Measurements from ENCODE around the gene SLC9A5.

The SLC9A5 gene, protein sequence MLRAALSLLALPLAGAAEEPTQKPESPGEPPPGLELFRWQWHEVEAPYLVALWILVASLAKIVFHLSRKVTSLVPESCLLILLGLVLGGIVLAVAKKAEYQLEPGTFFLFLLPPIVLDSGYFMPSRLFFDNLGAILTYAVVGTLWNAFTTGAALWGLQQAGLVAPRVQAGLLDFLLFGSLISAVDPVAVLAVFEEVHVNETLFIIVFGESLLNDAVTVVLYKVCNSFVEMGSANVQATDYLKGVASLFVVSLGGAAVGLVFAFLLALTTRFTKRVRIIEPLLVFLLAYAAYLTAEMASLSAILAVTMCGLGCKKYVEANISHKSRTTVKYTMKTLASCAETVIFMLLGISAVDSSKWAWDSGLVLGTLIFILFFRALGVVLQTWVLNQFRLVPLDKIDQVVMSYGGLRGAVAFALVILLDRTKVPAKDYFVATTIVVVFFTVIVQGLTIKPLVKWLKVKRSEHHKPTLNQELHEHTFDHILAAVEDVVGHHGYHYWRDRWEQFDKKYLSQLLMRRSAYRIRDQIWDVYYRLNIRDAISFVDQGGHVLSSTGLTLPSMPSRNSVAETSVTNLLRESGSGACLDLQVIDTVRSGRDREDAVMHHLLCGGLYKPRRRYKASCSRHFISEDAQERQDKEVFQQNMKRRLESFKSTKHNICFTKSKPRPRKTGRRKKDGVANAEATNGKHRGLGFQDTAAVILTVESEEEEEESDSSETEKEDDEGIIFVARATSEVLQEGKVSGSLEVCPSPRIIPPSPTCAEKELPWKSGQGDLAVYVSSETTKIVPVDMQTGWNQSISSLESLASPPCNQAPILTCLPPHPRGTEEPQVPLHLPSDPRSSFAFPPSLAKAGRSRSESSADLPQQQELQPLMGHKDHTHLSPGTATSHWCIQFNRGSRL

DNA sequence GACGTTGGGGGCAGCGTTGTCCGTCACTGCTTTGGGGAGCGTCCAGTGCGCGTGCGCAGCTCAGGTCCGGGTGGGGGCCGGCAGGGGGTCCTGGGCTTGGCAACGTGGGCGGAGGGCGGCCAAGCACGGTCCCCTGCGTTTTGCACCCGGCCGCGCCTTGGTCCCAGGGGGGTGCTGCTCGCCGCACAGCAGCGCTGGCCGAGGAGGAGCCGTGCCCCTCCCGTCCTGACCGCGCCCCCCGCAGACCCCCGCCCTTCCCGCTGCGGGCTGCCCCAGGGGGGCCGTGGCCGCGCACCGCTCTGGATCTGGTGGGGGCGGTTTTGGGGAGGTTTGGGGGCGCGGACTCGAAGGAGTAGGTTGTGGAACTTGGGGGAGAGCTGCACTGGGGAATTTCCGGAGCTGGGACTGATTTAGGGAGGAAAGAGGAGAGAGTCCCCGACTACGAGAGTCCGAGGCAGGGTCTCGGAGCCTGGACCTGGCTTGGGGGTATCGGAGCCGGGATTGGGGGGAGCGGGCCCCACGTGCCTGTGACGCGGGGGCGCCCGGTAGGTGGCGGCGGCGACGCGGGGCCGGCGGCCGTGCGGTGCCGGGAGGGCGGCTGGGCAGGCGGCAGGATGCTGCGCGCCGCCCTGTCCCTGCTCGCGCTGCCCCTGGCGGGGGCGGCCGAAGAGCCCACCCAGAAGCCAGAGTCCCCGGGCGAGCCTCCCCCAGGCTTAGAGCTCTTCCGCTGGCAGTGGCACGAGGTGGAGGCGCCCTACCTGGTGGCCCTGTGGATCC lies at the start of gene SLC9A5:
Gene SLC9A5, plus strand, starts transcription at position 579 of the 777 bp plus-strand sequence. Its CDS starts 36 bp downstream, at position 615.
- peak; percentile 65 for DNase-seq

DNA sequence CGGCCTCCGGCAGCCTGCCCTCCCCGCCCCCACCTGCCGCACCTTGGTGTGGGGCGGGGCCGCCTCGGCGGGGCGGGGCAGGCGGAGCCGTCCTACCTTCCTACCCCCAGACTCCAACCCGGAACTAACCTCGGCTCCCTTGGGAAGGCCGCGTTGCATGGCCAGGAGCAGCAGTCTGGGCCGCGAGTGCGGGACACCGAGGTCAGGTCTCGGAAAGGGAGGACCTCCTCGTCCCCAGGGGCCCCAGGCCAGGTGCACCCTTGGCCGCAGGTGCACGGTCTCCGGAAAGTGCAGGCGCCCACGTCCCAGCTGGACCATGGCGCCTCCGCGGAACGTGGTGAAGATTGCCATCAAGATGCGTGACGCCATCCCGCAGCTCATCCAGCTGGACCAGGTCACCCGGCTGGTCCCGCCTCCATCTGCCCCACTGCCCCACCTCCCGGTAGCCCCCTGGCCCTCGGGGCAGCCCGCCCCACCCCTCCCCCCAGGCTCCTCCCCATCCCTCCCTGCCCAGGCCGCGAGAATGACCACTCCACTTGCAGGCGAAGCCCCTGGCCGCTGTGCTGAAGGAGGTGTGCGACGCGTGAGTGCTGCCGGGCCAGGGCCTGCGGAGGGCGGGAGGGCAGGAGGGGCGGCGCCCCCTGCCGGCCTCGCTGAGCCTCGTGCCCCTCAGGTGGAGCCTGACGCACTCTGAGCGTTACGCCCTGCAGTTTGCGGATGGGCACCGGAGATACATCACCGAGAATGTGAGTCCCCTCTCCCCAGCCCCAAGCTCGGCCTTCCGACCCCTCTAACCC lies 49.6 kb upstream of the SLC9A5 start, which contains the start of gene ELMO3:
Gene ELMO3, plus strand, starts transcription at position 121 of the 797 bp plus-strand sequence. Its CDS starts 196 bp downstream, at position 317.
- no peak for DNase-seq

DNA sequence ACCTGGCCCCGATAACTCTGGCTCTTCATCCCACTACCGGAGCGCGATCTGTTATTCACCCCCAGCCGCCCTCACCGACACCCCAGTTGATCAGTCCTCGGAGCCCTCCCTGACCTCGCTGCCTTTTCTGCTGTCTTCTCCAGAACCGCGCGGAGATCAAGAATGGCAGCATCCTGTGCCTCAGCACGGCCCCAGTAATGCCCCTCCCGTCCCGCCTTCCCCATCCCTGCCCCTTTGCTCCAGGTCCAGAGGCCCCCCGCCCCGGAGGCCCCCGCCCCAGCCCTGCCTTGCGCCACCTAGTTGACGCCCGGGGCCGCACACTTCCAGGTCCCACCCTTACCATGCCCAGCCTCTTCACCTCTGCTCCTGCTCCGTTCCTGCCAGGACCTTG lies 49.0 kb upstream of the SLC9A5 start:
- DNase-seq = no peak

DNA sequence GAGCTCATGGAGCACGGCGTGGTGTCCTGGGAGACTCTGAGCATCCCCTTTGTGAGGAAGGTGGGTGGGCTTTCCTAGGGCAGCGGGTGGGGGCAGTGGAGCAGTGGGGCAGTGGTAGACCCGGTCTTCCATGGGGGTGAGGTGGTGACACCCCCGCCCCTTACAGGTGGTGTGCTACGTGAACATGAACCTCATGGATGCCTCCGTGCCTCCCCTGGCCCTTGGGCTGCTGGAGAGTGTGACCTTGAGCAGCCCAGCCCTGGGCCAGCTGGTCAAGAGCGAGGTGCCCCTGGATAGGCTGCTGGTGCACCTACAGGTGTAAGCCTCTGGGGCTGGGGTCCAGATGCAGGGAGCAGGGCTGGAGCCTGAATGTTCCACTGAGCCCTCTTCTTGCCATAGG lies 48.3 kb upstream of the SLC9A5 start:
- DNase-seq = no peak

DNA sequence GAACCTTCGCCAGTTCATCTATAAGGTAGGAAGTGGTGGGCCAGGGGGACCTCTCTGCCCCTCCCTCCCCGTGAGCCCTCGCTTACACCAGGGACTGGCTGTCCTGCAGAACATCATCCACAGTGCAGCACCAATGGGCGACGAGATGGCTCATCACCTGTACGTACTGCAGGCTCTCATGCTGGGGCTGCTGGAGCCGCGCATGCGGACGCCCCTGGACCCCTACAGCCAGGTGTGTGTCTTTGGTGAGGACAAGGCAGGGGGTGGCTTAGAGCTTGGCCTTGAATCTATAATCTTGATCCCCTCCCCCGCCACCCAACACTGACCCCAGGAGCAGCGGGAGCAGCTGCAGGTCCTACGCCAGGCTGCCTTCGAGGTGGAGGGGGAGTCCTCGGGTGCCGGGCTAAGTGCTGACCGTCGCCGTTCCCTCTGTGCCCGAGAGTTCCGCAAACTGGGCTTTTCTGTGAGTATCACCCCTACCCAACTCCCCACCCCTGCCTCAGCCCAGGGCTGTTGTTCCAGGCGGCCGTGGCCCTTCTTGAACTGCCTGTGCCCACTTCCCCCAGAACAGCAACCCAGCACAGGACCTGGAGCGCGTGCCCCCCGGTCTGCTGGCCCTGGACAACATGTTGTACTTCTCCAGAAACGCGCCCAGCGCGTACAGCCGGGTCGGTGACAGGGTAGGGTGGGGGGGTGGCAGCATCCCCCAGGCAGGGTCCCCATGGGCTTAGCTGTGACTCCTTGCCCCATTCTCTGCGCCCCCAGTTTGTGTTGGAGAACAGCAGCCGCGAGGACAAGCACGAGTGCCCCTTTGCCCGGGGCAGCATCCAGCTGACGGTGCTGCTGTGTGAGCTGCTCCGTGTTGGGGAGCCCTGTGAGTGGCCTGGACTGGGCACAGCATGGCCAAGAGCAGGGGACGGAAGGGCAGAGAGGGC lies 47.1 kb upstream of the SLC9A5 start:
- DNase-seq = no peak

DNA sequence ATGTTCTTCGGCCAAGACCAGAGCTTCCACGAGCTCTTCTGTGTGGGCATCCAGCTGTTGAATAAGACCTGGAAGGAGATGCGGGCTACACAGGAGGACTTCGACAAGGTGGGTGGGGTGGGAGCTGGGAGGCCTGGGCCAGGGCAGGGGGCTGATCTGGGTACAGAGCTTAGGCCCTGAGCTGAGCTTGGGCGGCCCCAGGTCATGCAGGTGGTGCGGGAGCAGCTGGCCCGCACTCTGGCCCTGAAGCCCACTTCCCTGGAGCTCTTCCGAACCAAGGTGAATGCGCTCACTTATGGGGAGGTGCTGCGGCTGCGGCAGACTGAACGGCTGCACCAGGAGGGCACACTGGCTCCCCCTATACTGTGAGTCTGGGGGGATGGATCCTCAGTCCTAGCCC lies 46.4 kb upstream of the SLC9A5 start:
- no peak for DNase-seq

DNA sequence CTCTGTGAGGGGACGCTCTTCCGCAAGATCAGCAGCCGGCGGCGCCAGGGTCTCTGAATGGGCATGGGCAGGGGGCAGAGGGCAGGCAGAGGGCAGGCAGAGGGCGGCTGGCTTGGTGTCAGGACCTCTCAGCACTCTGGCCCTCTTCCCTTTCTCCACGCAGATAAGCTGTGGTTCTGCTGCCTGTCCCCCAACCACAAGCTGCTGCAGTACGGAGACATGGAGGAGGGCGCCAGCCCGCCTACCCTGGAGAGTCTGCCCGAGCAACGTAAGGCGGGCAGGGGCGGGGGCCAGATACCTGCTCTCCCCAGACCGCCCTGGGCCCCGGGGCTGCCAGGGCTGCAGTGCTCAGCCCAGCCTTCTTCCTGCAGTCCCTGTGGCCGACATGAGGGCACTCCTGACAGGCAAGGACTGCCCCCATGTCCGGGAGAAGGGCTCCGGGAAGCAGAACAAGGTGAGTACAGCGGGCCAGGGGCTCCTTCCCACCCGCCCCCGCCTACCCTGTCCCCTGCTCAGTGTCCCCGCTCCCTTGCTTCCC lies 45.8 kb upstream of the SLC9A5 start:
- DNase-seq = no peak

DNA sequence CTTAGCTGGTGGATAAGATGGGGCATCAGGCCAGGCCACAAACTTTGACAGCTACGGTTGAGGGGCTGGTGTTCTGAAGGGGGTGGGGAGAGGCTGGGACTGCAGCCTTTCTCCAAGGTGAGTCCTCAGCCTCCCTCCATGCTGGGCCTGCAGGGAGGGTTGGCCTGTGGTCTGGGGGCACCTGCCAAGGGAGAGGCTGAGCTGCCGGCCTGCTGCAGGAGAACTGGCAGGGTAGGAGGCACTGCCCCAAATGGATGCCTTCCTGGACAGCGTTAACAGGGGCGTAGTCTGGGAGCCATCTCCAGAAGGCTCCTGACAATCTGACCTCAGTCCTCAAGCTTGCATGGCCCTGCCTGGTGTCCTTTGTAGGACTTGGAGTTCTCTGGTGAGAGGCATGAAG lies 44.7 kb upstream of the SLC9A5 start:
- DNase-seq = no peak

DNA sequence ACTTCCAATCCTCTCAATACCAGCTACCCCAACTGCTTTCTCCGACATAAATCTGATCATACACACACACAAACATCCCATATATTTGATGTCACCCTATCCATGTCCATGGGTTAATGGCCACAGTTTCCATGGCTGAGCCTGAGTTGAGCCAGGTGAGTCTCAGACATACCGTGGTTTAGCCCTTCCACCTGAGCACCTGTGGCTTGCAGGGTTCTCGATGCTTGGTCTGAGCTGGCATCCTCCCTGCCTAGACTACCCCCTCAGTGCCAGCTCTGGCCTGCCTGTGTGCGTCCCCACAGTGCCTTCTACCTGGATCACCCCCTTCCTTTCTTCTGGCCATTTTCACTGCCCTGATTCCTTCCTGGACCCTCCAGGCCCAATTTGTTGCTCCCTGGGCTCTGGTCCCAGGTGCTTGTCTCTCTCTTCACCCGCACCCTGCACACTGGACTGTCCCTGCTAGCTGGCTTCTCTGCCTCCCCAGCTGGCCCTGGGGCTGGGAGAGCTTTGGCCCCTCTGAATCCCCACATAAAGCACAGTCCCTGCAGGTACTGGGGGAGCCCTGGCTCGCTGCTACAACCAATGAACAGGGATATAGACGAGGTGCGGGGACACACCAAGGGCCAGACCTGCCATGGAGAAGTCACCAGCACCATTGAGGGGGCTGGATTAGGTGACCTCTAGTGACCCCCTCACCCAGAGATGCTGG lies 42.5 kb upstream of the SLC9A5 start:
- DNase-seq = no peak

DNA sequence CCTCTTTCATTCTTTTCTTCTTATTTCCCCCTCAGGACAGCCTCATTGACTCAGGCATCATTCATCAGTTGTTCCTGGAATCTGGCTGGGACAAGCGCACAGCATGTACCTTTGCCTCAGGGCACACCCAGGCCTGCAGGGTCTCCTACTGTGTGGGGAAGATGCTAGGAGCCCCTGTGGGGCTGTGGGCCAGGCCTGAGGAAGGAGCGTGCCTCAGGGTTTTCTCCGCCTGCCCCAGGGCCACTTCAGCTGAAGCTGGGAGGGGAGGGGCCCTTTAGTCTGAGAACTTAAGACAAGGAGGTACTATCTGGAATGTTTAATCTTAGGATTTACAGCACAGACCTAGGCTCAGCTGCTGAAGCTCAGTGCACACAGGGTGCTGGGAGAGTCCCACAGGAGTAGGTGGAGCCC lies 41.9 kb upstream of the SLC9A5 start:
- no peak for DNase-seq

DNA sequence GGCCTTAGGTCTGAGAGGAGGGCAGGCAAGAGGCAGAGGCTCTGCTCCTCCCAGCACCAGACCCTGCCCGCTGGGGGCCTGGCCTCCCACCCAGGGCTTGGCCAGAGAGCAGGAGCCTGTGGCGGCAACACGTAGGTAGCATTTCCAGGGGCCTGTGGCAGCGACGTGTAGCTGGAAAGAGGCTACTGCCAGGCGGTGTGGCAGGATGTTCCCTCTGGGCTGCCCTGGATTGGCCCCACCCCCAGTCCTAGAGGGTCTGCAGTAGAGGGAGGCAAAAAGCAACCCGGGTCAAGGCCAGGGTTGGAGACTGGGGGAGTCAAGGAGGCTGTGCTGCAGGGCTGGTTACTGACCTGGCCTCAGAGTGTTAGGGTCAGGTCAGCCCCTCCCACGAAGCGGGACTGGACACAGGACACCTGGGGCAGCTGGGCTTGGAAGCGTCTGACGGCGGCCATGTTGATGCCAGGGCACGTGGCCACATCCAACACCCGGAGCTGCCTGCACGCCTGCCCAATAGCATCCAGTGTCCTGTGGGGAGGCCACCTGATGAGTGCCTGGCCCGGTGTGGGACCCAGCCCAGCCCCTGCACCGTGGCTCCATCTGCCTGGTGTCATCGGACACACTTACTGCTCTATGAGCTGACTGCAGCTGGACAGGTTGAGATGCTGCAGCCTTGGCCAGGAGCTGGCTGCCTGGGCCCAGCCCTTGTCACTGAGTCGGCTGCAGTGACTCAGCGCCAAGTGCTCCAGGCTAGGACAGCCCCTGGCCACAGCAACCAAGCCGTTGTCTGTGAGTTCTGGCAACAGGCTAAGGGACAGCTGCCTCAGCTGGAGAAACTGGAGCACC lies 41.3 kb upstream of the SLC9A5 start:
- DNase-seq = no peak

DNA sequence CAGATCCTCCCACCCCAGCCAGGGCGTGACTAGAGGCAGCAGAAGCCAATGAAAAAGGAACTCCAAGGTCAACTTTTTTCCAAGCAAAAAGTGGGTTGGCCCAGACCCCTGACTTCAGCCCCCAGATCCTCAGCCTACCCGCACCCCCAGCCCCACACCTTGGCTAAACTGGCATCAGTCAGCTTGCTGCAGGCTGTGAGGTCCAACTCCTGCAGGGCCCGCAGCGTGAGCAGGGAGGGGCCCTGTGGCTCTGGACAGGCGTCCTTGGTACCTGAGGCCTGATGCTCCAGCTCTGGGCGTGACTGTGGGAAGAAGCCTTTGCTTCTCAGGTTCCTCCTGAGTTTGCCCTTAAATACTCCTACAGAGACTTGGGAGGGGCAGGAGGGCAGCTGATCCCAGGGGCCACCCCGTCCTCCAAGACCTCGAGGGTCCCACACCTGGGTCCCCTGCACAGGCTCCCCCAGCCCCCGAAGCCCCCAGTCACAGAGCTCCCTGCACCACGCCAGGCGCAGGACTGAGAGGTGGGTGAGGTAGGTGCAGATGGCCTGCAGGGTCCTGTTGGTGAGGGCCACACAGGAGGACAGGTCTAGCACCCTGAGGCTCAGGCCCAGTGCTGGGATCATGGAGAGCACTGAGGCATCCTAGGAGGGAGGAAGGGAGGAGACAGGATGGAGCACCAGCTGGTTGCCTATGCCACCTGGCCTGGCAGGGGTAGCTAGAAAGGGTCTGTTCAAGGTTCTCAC lies 40.5 kb upstream of the SLC9A5 start:
- DNase-seq = no peak

DNA sequence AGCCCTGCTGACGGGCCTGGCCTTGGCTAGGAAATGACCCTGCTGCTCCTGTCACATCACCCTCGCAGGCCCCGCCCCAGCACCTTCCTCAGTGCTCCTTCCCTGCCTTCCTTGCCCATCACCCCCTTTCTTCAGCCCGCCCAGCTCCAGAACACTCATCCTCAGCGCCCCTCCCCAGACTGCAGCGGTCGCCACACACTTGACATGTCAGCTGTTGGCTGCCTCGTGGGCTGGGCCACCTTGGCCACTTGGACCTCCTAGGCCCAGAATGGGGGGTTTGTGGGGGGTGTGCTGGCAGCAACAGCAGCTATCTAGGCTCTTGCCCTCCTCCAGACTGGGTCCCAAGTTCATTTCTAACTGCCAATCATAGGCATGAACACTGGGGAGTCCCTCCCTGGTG lies 39.2 kb upstream of the SLC9A5 start:
- DNase-seq = no peak

DNA sequence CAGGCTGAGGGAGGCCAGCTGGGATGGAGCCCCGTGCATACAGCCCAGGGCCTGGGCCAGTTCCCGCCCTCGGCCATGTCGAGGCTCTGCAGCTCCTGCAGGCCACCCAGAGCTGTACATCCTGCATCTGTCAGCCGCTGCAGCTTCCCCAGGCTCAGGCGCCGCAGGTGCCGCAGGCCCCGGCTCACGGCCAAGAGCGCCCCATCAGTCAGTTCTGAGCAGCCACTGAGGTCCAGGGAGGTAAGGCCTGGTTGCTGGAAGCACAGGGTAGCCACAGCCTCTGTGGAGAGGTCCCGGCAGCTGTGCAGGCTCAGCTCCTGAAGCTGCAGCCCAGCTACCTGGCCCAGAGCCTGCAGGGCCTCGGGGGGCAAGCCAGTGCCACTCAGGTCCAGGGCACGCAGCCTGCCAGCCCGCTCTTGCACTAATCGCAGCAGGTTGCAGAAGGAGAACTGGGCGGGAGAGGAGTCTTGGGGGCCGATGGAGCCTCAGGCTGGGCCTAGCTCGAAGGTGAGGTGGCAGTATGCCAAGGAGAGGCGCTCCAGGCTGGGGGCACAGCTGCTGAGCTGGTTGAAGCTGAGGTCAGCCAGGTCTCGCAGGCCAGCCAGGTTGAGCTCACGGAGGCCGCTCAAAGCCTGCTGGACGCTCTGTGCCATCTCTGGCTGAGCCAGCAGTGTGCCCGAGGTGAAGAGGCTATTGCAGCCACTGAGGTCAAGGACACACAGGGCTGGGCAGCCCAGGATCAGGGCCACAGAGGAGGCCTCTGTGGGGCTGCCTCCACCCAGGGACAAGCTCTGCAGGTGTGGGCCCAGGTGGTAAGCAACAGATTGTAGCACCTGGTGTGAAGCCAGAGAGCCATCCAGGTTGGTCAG lies 38.5 kb upstream of the SLC9A5 start:
- no peak for DNase-seq

DNA sequence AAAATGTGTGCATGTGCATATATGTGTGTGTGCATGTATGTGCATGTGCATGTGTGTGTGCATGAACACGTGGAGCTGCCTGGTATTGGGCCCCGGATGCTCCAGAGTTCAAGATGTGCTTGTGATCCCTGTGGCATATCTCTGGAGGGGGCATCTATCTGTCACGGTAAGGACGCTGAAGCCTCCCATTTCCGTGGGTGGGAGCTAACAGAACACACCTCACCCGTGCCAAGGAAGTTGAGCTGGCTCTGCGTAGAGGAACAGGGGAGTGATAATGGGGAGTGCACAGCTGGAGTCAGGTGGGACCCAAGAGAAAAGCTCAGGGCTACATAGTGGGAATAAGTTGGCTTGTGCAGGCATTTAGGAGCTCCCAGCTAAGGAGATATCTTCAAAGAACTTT lies 37.1 kb upstream of the SLC9A5 start:
- no peak for DNase-seq

DNA sequence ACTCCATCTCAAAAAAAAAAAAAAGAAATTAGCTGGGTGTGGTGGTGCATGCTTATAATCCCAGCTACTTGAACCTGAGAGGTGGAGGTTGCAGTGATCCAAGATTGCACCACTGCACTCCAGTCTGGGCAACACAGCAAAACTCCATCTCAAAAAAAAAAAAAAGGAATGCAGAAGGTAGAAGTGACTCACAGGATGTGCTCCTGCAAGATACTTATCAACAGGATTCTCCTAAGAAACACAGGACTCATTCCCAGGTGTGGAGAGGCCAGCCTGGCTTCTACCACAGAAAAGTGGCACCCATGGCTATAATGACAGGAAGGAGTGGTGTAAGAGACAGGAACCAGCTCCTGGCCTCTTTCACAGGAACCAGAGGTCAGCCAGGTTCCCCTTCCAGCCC lies 36.0 kb upstream of the SLC9A5 start:
- DNase-seq = no peak
